GM21825 (cell line): Measurements from ENCODE around the gene PSENEN.

Experiments used
- ATAC-seq: cut with Tn5 transposase; IDR thresholded peaks from one replicate; pipeline ENCODE4 v1.9.1; 2021; ENCODE audit warnings: mild to moderate bottlenecking, moderate library complexity; ENCODE audit not compliant: unreplicated experiment

PSENEN gene

GRCh38 chr19:35733180-35734125, 12.0 kb upstream of the PSENEN start:
- no peak for ATAC-seq

GRCh38 chr19:35734273-35734672, 11.2 kb upstream of the PSENEN start:
- ATAC-seq = no peak

- ATAC-seq = no peak
Observed at GRCh38 chr19:35734889-35735288, 10.6 kb upstream of the PSENEN start.

- no peak for ATAC-seq
Observed at GRCh38 chr19:35736913-35737886, 8.3 kb upstream of the PSENEN start.

- no peak for ATAC-seq
Observed at GRCh38 chr19:35738021-35738886, 7.2 kb upstream of the PSENEN start.

- ATAC-seq = no peak
Observed at GRCh38 chr19:35738887-35739229, 6.6 kb upstream of the PSENEN start.

- ATAC-seq = no peak
Observed at GRCh38 chr19:35739275-35740107, 6.0 kb upstream of the PSENEN start.

GRCh38 chr19:35740108-35740422, 5.4 kb upstream of the PSENEN start:
- peak; percentile 14 for ATAC-seq

GRCh38 chr19:35740423-35741202, 4.8 kb upstream of the PSENEN start:
- peak; percentile 48 for ATAC-seq

- ATAC-seq = no peak
Observed at GRCh38 chr19:35741203-35741515, 4.3 kb upstream of the PSENEN start.

- no peak for ATAC-seq
Observed at GRCh38 chr19:35742121-35742724, 3.2 kb upstream of the PSENEN start, which contains the start of gene IGFLR1. TSS of gene IGFLR1 (minus strand) at chr19:35742452. CDS start at chr19:35741180, 1,272 bp downstream.

- ATAC-seq = no peak
Observed at GRCh38 chr19:35743640-35744429, 1.6 kb upstream of the PSENEN start.

- ATAC-seq = peak; percentile 28
Observed at GRCh38 chr19:35744430-35745327, 772 bp upstream of the PSENEN start.

GRCh38 chr19:35746087-35746462, 624 bp downstream of the PSENEN start:
- ATAC-seq = no peak

- ATAC-seq = no peak
Observed at GRCh38 chr19:35746531-35746930, 1.1 kb downstream of the PSENEN start.

- ATAC-seq = peak; percentile 62
Observed at GRCh38 chr19:35748106-35749020, 2.9 kb downstream of the PSENEN start, which contains the start of gene LIN37. TSS of gene LIN37 (plus strand) at chr19:35748576. CDS start at chr19:35748725, 149 bp downstream.
